Caco-2 (cell line): ENCODE measurements around the gene UNC80. TPM values are rescaled to one million over a fixed set of nuclear protein-coding genes. Genes with fewer than 3 reads are reported as not detected.

Experiments
- BruUV-seq: library from RNA; stranded (reverse); fragments of 400-500 nt; replicated peaks from 2 replicates; lab custom pipeline; 2021; lab: Mats Ljungman, UMichigan
- CTCF ChIA-PET: fragments of 300-600 bp; sonication (Branson Sonifier 250); formaldehyde crosslinking; loops from one replicate; lab custom pipeline; 2022; ENCODE audit warnings: antibody characterized with exemption; lab: Charles Lee
- POLR2A ChIA-PET: fragments of 300-600 bp; sonication (Branson Sonifier 250); formaldehyde crosslinking; loops from one replicate; lab custom pipeline; 2022; ENCODE audit warnings: antibody characterized with exemption; lab: Charles Lee
- DNase-seq, 2 experiments: peaks; one replicate each; pipeline versions ENCODE4 v3.0.0 to v3.0.0-alpha.2; 2020 to 2022
- H3K27me3 ChIP-seq: replicated peaks from 2 replicates; pipeline ENCODE4 v1.6.0; 2011; ENCODE audit warnings: low read length; ENCODE audit not compliant: control insufficient read depth, insufficient read depth
- H3K36me3 ChIP-seq: 2 replicates; pipeline ENCODE4 v1.5.1; 2011; ENCODE audit warnings: low read length; ENCODE audit not compliant: control insufficient read depth, insufficient read depth
- H3K4me1 ChIP-seq: fragments of 250-450 bp; sonication (Bioruptor Pico); 2 replicates; pipeline ENCODE4 v1.5.1; 2020; ENCODE audit warnings: mild to moderate bottlenecking
- H3K4me3 ChIP-seq: 2 replicates; pipeline ENCODE4 v1.5.1; 2011; ENCODE audit warnings: low read depth, mild to moderate bottlenecking, control low read depth, low read length
- H3K9me3 ChIP-seq: fragments of 250-450 bp; sonication (Bioruptor Pico); 2 replicates; pipeline ENCODE4 v1.5.1; 2020; ENCODE audit warnings: mild to moderate bottlenecking, moderate library complexity
- H3K27ac Mint-ChIP-seq: one replicate; pipeline ENCODE4 v1.8.0; 2022; ENCODE audit warnings: mixed read lengths; ENCODE audit not compliant: unreplicated experiment
- H3K27me3 Mint-ChIP-seq: one replicate; pipeline ENCODE4 v1.8.0; 2022; ENCODE audit warnings: mixed read lengths; ENCODE audit not compliant: insufficient read depth, unreplicated experiment
- H3K36me3 Mint-ChIP-seq: one replicate; pipeline ENCODE4 v1.8.0; 2022; ENCODE audit warnings: mild to moderate bottlenecking, mixed read lengths; ENCODE audit not compliant: insufficient read depth, unreplicated experiment
- H3K4me1 Mint-ChIP-seq: one replicate; pipeline ENCODE4 v1.8.0; 2022; ENCODE audit warnings: low read depth, mixed read lengths; ENCODE audit not compliant: unreplicated experiment
- H3K4me3 Mint-ChIP-seq: one replicate; pipeline ENCODE4 v1.8.0; 2022; ENCODE audit warnings: mild to moderate bottlenecking, moderate library complexity, mixed read lengths; ENCODE audit not compliant: unreplicated experiment
- H3K9me3 Mint-ChIP-seq: one replicate; pipeline ENCODE4 v1.8.0; 2022; ENCODE audit warnings: mixed read lengths; ENCODE audit not compliant: unreplicated experiment
- intact Hi-C: fragments of 100-400 bp; cut with micrococcal nuclease; formaldehyde crosslinking; loops from one replicate; pipeline ENCODE4 v1.10.0; 2022; ENCODE audit not compliant: unreplicated experiment
- total RNA-seq: library from RNA; stranded (reverse); gene quantifications from 2 replicates; pipeline ENCODE4 v1.2.3, GENCODE V29; 2022
- TF ChIP-seq, protein P1 (sequence below), 2 experiments: fragments of 200-600 bp in 1 of 2; IDR thresholded peaks; 1 replicate in 1 of 2; 2 replicates in 1 of 2; pipeline versions ENCODE4 v1.5.1 to v1.8.0; 2011 to 2022; ENCODE audit warnings: antibody characterized with exemption in 1 of 2, control low read depth in 1 of 2, inconsistent platforms in 1 of 2, low read depth in 1 of 2, low read length in 1 of 2, mild to moderate bottlenecking in 1 of 2, moderate library complexity in 1 of 2; ENCODE audit not compliant: insufficient read depth in 1 of 2, severe bottlenecking in 1 of 2, unreplicated experiment in 1 of 2

UNC80 gene
- total RNA-seq, 1 experiment from 2014 or later: not detected

DNA sequence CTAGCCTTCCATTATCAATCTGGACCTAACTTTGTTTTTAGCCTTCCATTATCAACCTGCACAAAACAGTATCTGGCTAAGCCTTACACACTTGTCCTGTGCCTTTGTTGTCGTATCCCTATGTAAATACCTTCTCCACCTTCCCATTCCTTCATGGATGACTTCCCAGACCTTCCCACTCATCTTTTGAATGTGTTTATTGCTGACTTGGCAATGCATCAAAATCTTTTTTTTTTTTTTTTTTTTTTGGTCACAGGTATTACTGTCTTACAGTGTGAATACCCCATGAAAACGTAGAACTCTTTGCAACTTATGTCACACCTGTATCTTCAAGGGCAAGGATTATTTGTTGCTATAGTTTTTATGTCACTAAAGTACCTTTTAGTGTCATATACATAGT, 256.5 kb downstream of the UNC80 start:
- Histone ChIP-seq H3K36me3 (no peaks in the 10 kb centered on the region), H3K4me1 (no peaks in the 10 kb centered on the region), H3K9me3 (no peaks in the 10 kb centered on the region), H3K27me3 (no peaks in the 10 kb centered on the region), H3K4me3 (no peak overlapping the region)
- Mint-ChIP-seq H3K27ac (no peak overlapping the region), H3K4me1 (peaks cover 7% of the 10 kb centered on the region), H3K36me3 (peaks cover 23% of the 10 kb centered on the region), H3K4me3 (no peak overlapping the region), H3K9me3 (no peaks in the 10 kb centered on the region), H3K27me3 (peaks cover 4% of the 10 kb centered on the region)
- DNase-seq: no peak
- ChIA-PET CTCF (no interaction called here), POLR2A (no interaction called here)
- BruUV-seq: no TSS peak
- TF ChIP-seq, protein P1, sequence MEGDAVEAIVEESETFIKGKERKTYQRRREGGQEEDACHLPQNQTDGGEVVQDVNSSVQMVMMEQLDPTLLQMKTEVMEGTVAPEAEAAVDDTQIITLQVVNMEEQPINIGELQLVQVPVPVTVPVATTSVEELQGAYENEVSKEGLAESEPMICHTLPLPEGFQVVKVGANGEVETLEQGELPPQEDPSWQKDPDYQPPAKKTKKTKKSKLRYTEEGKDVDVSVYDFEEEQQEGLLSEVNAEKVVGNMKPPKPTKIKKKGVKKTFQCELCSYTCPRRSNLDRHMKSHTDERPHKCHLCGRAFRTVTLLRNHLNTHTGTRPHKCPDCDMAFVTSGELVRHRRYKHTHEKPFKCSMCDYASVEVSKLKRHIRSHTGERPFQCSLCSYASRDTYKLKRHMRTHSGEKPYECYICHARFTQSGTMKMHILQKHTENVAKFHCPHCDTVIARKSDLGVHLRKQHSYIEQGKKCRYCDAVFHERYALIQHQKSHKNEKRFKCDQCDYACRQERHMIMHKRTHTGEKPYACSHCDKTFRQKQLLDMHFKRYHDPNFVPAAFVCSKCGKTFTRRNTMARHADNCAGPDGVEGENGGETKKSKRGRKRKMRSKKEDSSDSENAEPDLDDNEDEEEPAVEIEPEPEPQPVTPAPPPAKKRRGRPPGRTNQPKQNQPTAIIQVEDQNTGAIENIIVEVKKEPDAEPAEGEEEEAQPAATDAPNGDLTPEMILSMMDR (IDR thresholded peaks at IDR 0.05; ENCODE audit: insufficient read depth in 1 of 2, low read depth in 1 of 2, low read length in 1 of 2, severe bottlenecking in 1 of 2, unreplicated experiment in 1 of 2): no peak
- intact Hi-C loops: no loop called here

DNA sequence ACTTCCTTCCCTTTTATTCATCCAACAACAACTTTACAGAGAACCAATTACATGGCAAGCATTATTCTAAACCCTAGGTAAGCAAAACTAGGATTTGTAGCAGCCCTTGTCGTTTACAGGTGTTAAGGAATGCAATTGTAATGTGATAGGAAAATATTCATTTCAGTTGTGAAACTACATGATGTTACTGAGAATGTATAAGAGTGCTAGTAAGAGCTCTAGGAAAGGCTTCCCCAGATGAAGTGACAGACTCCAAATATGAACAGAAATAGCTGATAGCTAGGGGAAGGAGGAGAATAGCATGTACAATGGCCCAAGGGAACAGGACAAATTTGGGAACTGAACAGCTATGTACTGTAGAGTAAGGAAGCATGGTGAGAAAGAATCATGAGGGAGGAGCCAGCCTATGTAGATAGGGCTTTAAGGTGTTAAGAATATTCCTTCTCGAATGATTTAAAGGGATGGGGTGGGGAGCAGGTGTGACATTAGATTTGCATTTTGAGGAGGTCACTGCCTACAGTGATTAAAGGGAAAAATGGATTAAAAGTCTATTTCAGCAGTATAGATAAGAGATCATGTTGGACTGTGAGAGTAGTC, 262.6 kb downstream of the UNC80 start:
- no peaks in the 10 kb centered on the region for H3K9me3 Mint-ChIP-seq
- BruUV-seq: no TSS peak

DNA sequence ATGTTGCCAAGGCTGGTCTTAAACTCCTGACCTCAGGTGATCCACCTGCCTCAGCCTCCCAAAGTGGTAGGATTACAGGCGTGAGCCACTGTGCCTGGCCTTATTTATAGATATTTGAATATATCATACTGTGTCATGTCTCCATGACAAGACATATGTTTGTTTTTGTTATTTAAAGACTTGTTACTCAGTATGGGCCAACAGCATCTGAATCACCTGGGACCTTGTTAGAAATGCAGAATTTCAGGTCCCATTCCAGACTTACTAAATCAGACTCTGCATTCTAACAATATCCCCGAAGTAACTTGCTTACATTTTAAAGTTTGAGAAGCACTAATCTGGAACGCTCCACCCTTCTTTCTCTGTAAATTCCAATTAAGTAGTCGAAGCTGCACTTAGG, 264.0 kb downstream of the UNC80 start:
- intact Hi-C loops: no loop called here
- Mint-ChIP-seq H3K4me3 (no peak overlapping the region), H3K9me3 (no peaks in the 10 kb centered on the region), H3K27ac (no peak overlapping the region), H3K4me1 (no peaks in the 10 kb centered on the region), H3K27me3 (peaks cover 6% of the 10 kb centered on the region), H3K36me3 (peaks cover 8% of the 10 kb centered on the region)
- Histone ChIP-seq H3K36me3 (no peaks in the 10 kb centered on the region), H3K27me3 (no peaks in the 10 kb centered on the region), H3K9me3 (no peaks in the 10 kb centered on the region), H3K4me3 (no peak overlapping the region), H3K4me1 (no peaks in the 10 kb centered on the region)
- BruUV-seq: no TSS peak
- ChIA-PET POLR2A (no interaction called here), CTCF (no interaction called here)
- DNase-seq: no peak
- TF ChIP-seq, protein P1 (IDR thresholded peaks at IDR 0.05; ENCODE audit: insufficient read depth in 1 of 2, low read depth in 1 of 2, low read length in 1 of 2, severe bottlenecking in 1 of 2, unreplicated experiment in 1 of 2): no peak

More for the DNA sequence above, 262.6 kb downstream of the UNC80 start:
- no peaks in the 10 kb centered on the region for H3K36me3 ChIP-seq
- H3K27me3 Mint-ChIP-seq: peaks cover 6% of the 10 kb centered on the region
- no peaks in the 10 kb centered on the region for H3K27me3 ChIP-seq
- CTCF ChIA-PET: no interaction called here
- POLR2A ChIA-PET: no interaction called here
- H3K27ac Mint-ChIP-seq: no peak overlapping the region
- intact Hi-C loops: no loop called here
- H3K4me1 ChIP-seq: no peaks in the 10 kb centered on the region
- H3K4me3 ChIP-seq: no peak overlapping the region
- no peaks in the 10 kb centered on the region for H3K4me1 Mint-ChIP-seq
- DNase-seq: no peak
- no peaks in the 10 kb centered on the region for H3K9me3 ChIP-seq
- TF ChIP-seq, protein P1 (IDR thresholded peaks at IDR 0.05; ENCODE audit: insufficient read depth in 1 of 2, low read depth in 1 of 2, low read length in 1 of 2, severe bottlenecking in 1 of 2, unreplicated experiment in 1 of 2): no peak
- H3K36me3 Mint-ChIP-seq: peaks cover 8% of the 10 kb centered on the region
- no peak overlapping the region for H3K4me3 Mint-ChIP-seq
